ENCODE data around the gene UACA. TPM values are rescaled to one million over a fixed set of nuclear protein-coding genes. Genes with fewer than 3 reads are reported as not detected.
A peak's percentile ranks its signal among the peaks of the same experiment; 100 is the strongest.

The UACA gene
- total and polyA plus RNA-seq, 2 experiments from 2014 or later, result 64.0 to 135 TPM

GRCh38 chr15:70610541-70610940 is 152.8 kb downstream of the UACA start:
- in situ Hi-C loops (cut with MboI), result no loop called here
- Histone ChIP-seq H3K9me3 (ENCODE audit: low read depth) (no peaks in the 10 kb centered on the region), H3K79me2 (ENCODE audit: insufficient read depth) (no peaks in the 10 kb centered on the region), H4K20me1 (ENCODE audit: insufficient read depth) (no peaks in the 10 kb centered on the region), H3K4me3 (no peak overlapping the region), H3K9ac (no peak overlapping the region), H3K27me3 (replicated peaks; ENCODE audit: insufficient read depth) (0 out of 2 replicates have a peak, but pooled peaks cover 4% of the 10 kb centered on the region), H3F3A (ENCODE audit: insufficient read depth) (no peaks in the 10 kb centered on the region; the same call in 1 of the 2 replicates), H2AFZ (no peak overlapping the region), H3K4me2 (ENCODE audit: unreplicated experiment) (no peak overlapping the region), H3K9me2 (ENCODE audit: insufficient read depth) (no peaks in the 10 kb centered on the region), H3K36me3 (ENCODE audit: low read depth) (no peaks in the 10 kb centered on the region), H3K27ac (no peak overlapping the region), H3K4me1 (ENCODE audit: insufficient read depth) (peaks cover 6% of the 10 kb centered on the region; the same call in 1 of the 2 replicates)
- no peak for DNase-seq
- no peak for TF ChIP-seq EZH2phosphoT487 (IDR thresholded peaks at IDR 0.05; ENCODE audit: insufficient read depth, low read depth)
- TF ChIP-seq EZH2 (IDR thresholded peaks at IDR 0.05; ENCODE audit: insufficient read depth, poor library complexity, severe bottlenecking), result no peak
- WGBS, 2 experiments (ENCODE audit: low coverage in 1 of 2, low lambda C conversion rate in 2 of 2, missing lambda C conversion rate in 2 of 2), result 97 to 98% methylated on average over 2 of the region's 2 CpGs

GRCh38 chr15:70609889-70610288 is 153.5 kb downstream of the UACA start:
- Histone ChIP-seq H3K9me3 (ENCODE audit: low read depth) (no peaks in the 10 kb centered on the region), H3K4me1 (ENCODE audit: insufficient read depth) (peaks cover 12% of the 10 kb centered on the region), H4K20me1 (ENCODE audit: insufficient read depth) (no peaks in the 10 kb centered on the region), H3K27ac (no peak overlapping the region), H3K9ac (no peak overlapping the region), H2AFZ (no peak overlapping the region), H3K27me3 (replicated peaks; ENCODE audit: insufficient read depth) (0 out of 2 replicates have a peak, but pooled peaks cover 4% of the 10 kb centered on the region), H3K79me2 (ENCODE audit: insufficient read depth) (no peaks in the 10 kb centered on the region), H3K9me2 (ENCODE audit: insufficient read depth) (no peaks in the 10 kb centered on the region), H3K4me2 (ENCODE audit: unreplicated experiment) (no peak overlapping the region), H3K36me3 (ENCODE audit: low read depth) (no peaks in the 10 kb centered on the region), H3K4me3 (no peak overlapping the region), H3F3A (ENCODE audit: insufficient read depth) (no peaks in the 10 kb centered on the region; the same call in 1 of the 2 replicates)
- no peak for DNase-seq
- in situ Hi-C loops (cut with MboI), result no loop called here
- whole genome bisulfite sequencing, 2 experiments (ENCODE audit: low coverage in 1 of 2, low lambda C conversion rate in 2 of 2, missing lambda C conversion rate in 2 of 2), result 69 to 72% methylated on average over 10 of the region's 10 CpGs
- TF ChIP-seq EZH2 (IDR thresholded peaks at IDR 0.05; ENCODE audit: insufficient read depth, poor library complexity, severe bottlenecking) (no peak), EZH2phosphoT487 (IDR thresholded peaks at IDR 0.05; ENCODE audit: insufficient read depth, low read depth) (no peak)

- Histone ChIP-seq H3K36me3 (ENCODE audit: low read depth) (no peaks in the 10 kb centered on the region), H3K9me2 (ENCODE audit: insufficient read depth) (no peaks in the 10 kb centered on the region), H3K79me2 (ENCODE audit: insufficient read depth) (no peaks in the 10 kb centered on the region), H3K4me2 (ENCODE audit: unreplicated experiment) (no peak overlapping the region), H3K4me1 (ENCODE audit: insufficient read depth) (peaks cover 14% of the 10 kb centered on the region), H2AFZ (no peak overlapping the region), H3K27ac (no peak overlapping the region), H4K20me1 (ENCODE audit: insufficient read depth) (no peaks in the 10 kb centered on the region), H3K9ac (no peak overlapping the region), H3K9me3 (ENCODE audit: low read depth) (no peaks in the 10 kb centered on the region), H3K27me3 (replicated peaks; ENCODE audit: insufficient read depth) (0 out of 2 replicates have a peak, but pooled peaks cover 4% of the 10 kb centered on the region), H3K4me3 (no peak overlapping the region), H3F3A (ENCODE audit: insufficient read depth) (no peaks in the 10 kb centered on the region; the same call in 1 of the 2 replicates)
- TF ChIP-seq EZH2phosphoT487 (IDR thresholded peaks at IDR 0.05; ENCODE audit: insufficient read depth, low read depth), result no peak
- TF ChIP-seq EZH2 (IDR thresholded peaks at IDR 0.05; ENCODE audit: insufficient read depth, poor library complexity, severe bottlenecking), result no peak
- DNase-seq, result no peak
- 81 to 83% methylated on average over 5 of the region's 5 CpGs for WGBS, 2 experiments (ENCODE audit: low coverage in 1 of 2, low lambda C conversion rate in 2 of 2, missing lambda C conversion rate in 2 of 2)
- in situ Hi-C loops (cut with MboI), result no loop called here
These were observed 155.2 kb downstream of the UACA start for GRCh38 chr15:70608144-70608543.

- no peaks in the 10 kb centered on the region for H3K9me2 ChIP-seq (ENCODE audit: insufficient read depth)
- H3K27me3 ChIP-seq (replicated peaks; ENCODE audit: insufficient read depth), result 0 out of 2 replicates have a peak, but pooled peaks cover 4% of the 10 kb centered on the region
- no peak overlapping the region for H3K4me3 ChIP-seq
- TF ChIP-seq EZH2phosphoT487 (IDR thresholded peaks at IDR 0.05; ENCODE audit: insufficient read depth, low read depth), result no peak
- TF ChIP-seq EZH2 (IDR thresholded peaks at IDR 0.05; ENCODE audit: insufficient read depth, poor library complexity, severe bottlenecking), result no peak
- no peak overlapping the region for H2AFZ ChIP-seq
- H3K9me3 ChIP-seq (ENCODE audit: low read depth), result no peaks in the 10 kb centered on the region
- no peak overlapping the region for H3K27ac ChIP-seq
- peak; percentile 63 for DNase-seq
- H4K20me1 ChIP-seq (ENCODE audit: insufficient read depth), result no peaks in the 10 kb centered on the region
- in situ Hi-C loops (cut with MboI), result no loop called here
- WGBS, 2 experiments (ENCODE audit: low coverage in 1 of 2, low lambda C conversion rate in 2 of 2, missing lambda C conversion rate in 2 of 2), result 44 to 48% methylated on average over 7 of the region's 7 CpGs
- no peak overlapping the region for H3K4me2 ChIP-seq (ENCODE audit: unreplicated experiment)
- H3K4me1 ChIP-seq (ENCODE audit: insufficient read depth), result peaks cover 14% of the 10 kb centered on the region
- no peaks in the 10 kb centered on the region for H3K79me2 ChIP-seq (ENCODE audit: insufficient read depth)
- H3K9ac ChIP-seq, result no peak overlapping the region
- H3K36me3 ChIP-seq (ENCODE audit: low read depth), result no peaks in the 10 kb centered on the region
- no peaks in the 10 kb centered on the region; the same call in 1 of the 2 replicates for H3F3A ChIP-seq (ENCODE audit: insufficient read depth)
These were observed 157.6 kb downstream of the UACA start for GRCh38 chr15:70605606-70606410.

Measured in GM23248 (cell line).